GM18951 (cell line): ENCODE measurements around the gene PCCA.
"Not testable (repeated sequence)": the region's sequence is repeated elsewhere in the genome, so short reads cannot be mapped to it uniquely, and the experiment has no call there.

Experiments
- POLR2A ChIP-seq: IDR thresholded peaks from 4 replicates; pipeline ENCODE4 v1.6.1; 2011; ENCODE audit warnings: mild to moderate bottlenecking; ENCODE audit not compliant: insufficient read length, insufficient read depth; ENCODE audit errors: extremely low read depth
- in situ Hi-C: fragments of 300-500 bp; cut with MboI; formaldehyde crosslinking; loops from one replicate; pipeline ENCODE4 v1.12.0; 2022; ENCODE audit warnings: low sequenced_read_pairs, mixed read lengths, inconsistent platforms; ENCODE audit not compliant: unreplicated experiment

PCCA gene

GRCh38 chr13:100387416-100387815, 298.5 kb downstream of the PCCA start:
- no peak for TF ChIP-seq POLR2A
- in situ Hi-C loops: no loop called here

- in situ Hi-C loops: not testable (repeated sequence)
Measured at GRCh38 chr13:100388150-100388549, 299.3 kb downstream of the PCCA start.

GRCh38 chr13:100388923-100389322, 300.0 kb downstream of the PCCA start:
- in situ Hi-C loops: no loop called here
- TF ChIP-seq POLR2A: no peak

GRCh38 chr13:100389617-100390016, 300.7 kb downstream of the PCCA start:
- TF ChIP-seq POLR2A: no peak
- in situ Hi-C loops: no loop called here

- no peak for TF ChIP-seq POLR2A
- in situ Hi-C loops: no loop called here
Measured at GRCh38 chr13:100392709-100393630, 304.1 kb downstream of the PCCA start.

- no peak for TF ChIP-seq POLR2A
- in situ Hi-C loops: no loop called here
Measured at GRCh38 chr13:100394005-100394695, 305.3 kb downstream of the PCCA start.

- no peak for TF ChIP-seq POLR2A
- in situ Hi-C loops: no loop called here
Measured at GRCh38 chr13:100395698-100396373, 306.9 kb downstream of the PCCA start.

- in situ Hi-C loops: no loop called here
- TF ChIP-seq POLR2A: no peak
Measured at GRCh38 chr13:100396776-100397175, 307.9 kb downstream of the PCCA start.

- no peak for TF ChIP-seq POLR2A
- in situ Hi-C loops: no loop called here
Measured at GRCh38 chr13:100397627-100398026, 308.7 kb downstream of the PCCA start.

GRCh38 chr13:100398360-100398759, 309.5 kb downstream of the PCCA start:
- in situ Hi-C loops: no loop called here
- TF ChIP-seq POLR2A: no peak

GRCh38 chr13:100399455-100399854, 310.6 kb downstream of the PCCA start:
- TF ChIP-seq POLR2A: no peak
- in situ Hi-C loops: no loop called here

- in situ Hi-C loops: no loop called here
- no peak for TF ChIP-seq POLR2A
Measured at GRCh38 chr13:100403675-100404074, 314.8 kb downstream of the PCCA start.

- in situ Hi-C loops: no loop called here
- TF ChIP-seq POLR2A: no peak
Measured at GRCh38 chr13:100409132-100409531, 320.2 kb downstream of the PCCA start.
